Fibroblast of skin of right biceps (primary cell): ENCODE measurements around the gene SERPINB1.
A peak's percentile ranks its signal among the peaks of the same experiment; 100 is the strongest.

Experiments
- DNase-seq: peaks from one replicate; pipeline ENCODE4 v3.0.0-alpha.2; 2013

Gene SERPINB1

DNA sequence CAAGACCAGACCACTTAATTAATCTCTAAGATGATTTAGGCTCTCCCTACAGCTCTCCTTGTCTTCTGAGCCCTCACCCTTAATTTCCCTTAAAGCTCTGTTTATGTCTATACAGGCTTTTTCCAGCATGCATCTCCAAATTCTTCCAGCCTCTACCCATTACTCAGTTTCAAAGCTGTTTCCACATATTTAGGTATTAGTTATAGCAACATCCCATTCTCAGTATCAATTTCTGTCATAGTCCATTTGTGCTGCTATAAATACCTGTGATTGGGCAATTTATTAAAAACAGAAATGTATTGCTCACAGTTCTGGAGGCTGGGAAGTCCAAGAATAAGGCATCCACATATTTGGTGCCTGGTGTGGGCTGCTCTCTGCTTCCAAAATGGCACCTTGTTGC lies 2.3 kb upstream of the SERPINB1 start:
- DNase-seq, result no peak

DNA sequence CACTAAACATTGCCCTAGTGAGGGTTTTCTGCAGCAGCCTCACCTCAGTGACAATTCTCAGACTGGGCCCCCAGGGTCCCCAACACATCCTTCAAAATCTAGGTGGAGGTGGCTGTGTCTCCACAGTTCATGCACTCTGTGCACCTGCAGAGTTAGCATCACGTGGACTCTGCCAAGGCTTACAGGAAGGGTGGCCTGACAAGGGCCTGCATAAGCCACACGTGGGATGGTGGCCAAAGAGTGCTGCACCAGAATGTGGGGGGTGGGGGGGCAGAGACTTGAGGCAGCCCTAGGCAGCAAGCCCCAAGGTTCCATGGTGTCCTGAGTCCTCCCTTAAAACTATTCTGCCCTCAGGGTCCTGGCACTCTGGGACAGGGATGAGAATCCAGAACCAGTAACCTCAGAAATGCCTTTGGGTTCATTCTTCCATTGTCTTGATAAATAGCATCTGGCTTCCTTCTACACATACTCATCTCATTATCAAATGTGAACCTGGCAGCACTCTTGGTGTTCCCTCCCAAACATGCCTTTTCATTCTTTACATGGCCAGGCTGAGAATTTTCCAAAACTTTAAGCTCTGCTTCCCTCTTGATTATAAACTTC lies 1.6 kb upstream of the SERPINB1 start:
- DNase-seq, result no peak

DNA sequence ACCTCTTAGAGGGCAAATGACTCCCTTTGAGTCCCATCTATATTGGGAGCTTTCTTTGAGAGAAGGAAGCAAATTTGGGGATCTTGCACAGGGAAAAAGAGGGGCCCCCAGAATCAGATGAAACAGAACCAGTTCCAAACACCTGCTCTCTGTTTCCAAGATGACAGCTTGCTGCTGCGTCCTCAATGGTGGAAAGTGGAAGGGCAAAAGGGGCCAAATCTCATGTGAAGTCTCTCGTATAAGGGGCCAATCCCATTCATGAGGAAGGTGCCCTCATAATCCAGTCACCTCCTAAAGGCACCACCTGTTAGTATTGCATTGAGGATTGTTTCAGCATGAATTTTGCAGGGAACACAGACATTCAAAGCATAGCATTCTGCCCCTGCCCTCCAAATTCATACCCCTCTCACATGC lies 483 bp upstream of the SERPINB1 start:
- DNase-seq, result no peak

DNA sequence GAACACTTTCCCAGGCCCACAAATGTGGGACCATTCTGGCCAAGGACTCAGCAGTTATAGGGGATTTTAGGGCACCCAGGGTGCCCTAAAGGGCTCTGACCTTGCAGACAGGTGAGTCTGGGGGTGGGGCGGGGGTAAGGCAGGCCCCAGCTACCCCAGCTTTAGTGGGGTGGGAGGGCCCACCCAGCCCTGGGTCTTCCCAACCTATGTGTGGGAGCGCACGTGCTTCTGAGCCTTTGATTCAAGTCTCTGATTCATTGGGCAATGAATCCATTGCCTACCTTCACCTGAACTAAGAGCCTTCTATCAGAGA lies 958 bp downstream of the SERPINB1 start:
- DNase-seq, result no peak

DNA sequence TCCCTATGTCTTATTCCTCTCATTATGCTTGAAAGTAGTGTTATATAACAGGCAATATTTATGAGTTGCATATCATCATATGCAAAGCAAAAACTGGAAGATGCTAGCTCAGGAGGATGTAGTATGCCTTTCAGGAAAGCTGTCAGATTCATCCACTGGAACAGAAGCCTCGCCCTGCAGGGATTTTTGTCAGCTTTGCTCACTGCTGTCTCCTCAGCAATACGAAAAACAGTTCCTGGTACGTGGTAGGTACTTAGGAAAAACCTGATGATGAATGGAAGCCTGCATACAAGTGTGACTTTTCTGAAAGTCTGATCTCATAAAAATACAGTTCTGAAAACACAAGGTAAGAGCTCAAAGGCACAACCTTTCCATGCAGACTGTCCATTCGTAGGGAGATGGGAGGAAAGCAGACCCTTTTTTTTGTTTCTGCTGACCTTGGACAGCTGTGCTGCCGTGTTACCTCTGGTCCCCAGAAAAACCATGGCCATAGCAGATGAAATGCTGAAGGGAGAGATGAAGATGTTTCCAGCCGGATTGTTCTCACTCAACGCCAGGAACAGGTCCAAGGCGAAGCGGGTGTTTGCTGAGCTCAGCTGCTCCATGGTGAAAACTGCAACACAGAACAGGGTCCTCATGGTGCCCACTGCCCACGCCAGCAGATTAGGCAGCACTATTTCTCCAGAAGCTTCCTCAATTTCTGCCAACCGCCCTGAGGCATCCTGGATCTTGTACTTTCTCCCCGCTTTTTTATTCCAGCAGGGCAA lies 1.5 kb downstream of the SERPINB1 start:
- DNase-seq, result no peak

DNA sequence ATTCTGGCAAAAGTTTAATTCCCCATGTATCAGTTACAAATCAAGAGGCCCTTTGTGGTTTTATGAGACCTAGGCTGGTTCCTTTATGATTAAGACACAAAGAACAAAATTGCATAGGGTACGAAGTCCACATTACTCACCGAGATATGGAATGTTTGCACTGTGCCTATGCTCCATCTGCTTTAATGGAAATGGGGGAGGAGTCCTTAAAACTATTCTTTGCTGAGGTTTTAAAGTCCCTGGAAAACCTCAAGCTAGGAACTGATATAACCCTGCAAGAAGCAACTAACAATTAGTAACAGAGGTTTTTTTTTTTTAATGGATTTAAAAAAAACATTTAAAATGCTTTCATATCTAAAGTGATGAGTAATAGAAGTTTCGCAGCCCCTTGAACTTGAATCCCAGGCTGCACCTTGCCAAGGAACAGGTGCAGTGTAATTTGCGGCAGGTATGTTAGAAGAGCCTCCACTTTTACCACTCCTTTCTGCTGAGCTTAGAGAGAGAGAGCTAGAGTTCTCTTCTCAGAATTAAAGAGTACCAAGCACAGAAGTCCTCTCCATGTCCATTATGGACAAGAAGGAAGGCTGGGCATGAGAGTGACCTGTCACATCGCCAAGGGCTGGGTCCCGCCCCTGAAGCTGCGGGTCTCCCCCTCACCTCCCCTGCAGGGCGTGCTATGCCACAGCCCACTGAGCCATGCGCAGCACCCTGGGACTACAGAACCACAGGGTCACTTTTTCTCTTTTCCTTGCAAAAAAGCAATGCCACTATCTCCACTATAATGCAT lies 2.3 kb downstream of the SERPINB1 start:
- DNase-seq, result peak; percentile 93

DNA sequence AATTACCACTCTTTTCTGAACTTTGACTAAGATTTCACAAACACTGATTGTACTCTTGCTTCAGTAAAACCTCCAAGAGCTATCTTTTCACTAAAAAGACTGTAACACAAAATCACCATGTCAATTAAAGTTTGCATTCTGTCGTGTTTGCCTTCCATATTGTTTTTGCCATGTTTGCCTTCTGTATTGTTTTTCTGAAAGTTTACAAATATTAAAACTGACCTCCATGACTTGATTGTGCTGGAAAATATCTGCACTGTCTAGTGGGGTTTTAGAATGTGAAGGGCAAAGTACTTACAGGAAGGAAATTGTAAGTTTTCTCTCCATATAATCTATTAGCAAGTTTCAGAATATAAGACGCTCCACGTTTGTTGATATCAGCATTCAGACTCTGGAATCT lies 3.4 kb downstream of the SERPINB1 start:
- no peak for DNase-seq

DNA sequence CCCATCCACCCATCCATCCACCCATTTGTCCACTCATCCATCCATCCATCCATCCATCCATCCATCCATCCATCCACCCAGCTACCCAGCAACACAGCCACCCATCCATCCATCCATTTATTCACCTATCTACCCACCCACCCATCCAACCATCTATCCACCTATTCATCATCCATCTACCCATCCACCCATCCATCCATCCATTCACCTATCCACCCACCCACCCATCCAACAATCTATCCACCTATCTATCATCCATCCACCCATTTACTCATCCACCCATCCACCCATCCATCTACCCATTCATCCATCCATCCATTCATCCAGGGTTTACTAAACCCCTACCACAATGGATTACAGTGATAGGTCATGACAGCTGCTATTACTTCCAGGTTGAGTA lies 7.4 kb downstream of the SERPINB1 start:
- no peak for DNase-seq

DNA sequence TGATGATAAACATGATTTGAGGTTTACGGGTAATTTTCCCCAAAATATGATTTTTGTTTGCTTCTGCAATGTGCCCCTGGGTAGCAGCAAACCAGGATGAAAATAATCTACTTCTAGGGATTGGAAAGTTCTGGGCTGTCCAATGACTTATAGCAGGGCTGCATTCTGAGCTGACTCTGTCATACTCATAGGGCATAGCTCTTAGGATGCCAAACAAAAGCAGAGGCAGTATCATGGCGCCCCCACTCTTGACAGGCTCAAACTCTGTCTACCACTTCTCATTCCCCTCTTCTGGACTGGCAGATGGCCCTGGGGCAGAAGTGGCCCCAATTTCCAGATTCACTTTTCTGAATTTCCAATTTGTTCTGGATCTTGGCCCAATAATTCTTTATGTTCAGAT lies 10.3 kb downstream of the SERPINB1 start:
- no peak for DNase-seq

DNA sequence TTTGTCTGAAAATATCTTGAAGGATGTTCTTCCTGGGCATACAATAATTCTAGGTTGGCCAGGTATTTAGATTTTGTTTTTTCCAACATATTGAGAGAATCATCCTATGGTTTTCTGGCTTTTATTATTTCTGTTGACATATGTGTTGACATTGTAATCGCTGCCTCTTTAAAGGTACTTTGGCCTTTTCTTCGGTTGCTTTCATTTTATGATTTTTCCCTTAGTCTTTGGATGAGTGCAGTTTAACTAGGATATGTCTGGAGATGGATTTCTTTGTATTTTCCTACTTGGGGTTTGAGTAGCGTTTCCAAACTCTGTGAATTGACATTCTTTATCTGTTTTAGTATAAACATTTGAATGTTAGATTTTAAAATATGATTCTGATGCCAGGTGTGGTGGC lies 11.5 kb downstream of the SERPINB1 start:
- DNase-seq, result no peak

DNA sequence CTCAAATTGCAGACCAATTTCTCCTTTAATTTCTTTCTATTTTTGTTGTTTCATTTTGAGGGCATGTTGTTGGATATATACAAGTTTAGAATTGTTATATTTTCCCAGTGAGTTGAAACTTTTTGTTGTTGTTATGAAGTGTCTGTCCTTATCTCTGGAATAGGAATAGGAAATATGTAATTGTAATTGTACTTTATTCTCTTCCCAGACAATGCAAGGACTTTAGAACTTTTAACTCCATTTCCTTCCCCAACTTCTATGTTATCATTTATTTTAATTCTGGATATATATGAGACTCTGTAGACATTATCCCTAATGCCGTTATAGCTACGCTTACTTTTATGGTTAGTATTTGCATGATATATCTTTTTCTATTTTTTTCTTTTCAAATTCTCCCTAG lies 12.4 kb downstream of the SERPINB1 start:
- DNase-seq, result no peak

DNA sequence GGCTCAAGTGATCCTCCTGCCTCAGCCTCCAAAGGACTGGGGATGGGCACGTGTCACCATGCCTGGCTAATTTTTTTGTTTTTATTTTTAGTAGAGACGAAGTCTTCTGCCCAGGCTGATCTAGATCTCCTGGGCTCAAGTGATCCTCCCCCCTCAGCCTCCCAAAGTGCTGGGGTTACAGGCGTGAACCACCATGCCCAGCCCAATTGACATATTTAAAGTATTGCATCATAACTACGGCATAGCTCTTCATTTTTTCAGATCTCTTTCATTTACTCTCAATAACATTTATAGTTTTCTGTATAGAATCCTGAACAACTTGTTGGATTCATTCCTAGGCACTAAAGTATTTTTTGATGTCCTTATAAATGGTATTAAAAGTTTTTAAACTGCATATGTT lies 13.0 kb downstream of the SERPINB1 start:
- no peak for DNase-seq

DNA sequence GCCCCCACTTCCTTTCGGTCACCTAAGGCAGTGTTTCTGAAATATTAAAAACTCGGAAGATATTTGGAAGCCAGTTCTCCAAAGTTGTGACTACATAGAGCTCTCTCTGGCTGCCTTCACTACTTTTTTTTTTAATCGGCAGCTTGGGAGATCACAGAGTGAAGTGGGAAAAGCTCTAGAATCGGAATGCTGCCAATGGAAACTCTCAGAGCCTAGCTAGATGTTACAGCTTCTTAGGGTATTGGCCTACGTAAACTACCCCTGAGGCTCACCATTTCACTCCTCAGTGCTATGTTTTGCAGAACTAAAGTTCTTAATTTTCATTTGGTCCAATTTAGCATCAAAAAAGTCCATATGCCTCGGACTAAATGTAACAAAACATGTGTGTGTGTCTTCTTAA lies 14.5 kb downstream of the SERPINB1 start:
- DNase-seq, result no peak

DNA sequence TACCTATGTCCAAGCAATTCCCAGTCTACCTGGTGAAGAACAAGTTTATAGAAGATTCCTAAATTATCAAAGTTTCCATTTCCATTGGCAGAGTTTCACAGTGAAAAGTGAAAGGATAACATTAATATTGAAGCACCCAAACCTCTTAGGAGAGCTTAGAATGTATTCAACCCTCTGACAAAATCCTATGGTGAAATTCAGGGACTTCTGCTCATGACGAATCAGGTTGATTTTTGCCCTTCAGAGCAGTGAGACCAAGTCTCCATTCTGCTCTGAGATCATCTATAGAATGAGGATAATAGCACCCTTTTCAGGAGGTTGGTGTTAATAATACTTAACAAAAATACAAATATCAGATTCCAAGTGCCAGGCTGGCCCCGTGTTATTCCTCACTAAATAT lies 15.5 kb downstream of the SERPINB1 start:
- no peak for DNase-seq

DNA sequence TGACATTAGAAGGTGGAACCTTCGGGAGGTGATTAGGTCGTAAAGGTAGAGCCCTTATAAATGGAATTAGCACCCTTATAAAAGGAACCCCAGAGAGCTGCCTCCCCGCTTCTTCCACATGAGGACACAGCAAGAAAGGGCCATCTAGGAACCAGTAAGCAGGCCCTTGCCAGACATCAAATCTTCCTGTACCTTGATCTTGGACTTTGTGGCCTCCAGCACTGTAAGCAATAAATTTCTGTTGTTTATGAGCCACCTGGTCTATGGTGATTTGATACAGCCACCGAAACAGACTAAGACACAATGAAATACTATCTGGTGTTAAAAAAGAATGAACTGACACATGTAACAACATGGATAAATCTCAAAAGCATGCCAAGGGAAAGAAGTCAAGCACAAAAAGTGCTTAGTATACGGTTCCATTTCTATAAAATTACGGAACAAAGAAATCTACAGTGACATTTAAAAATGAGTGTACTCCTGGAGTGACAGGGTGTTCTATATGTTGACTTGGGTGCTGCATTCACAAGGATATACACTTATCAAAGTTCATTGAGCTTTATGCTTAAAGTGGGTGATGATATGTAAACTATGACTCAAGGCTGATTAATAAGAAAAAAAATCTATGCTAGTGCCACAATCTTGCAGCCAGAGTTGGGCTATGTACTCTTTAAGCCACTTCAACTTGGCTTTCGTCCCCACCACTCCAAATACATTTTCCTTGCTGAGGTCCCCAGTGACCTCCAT lies 18.4 kb downstream of the SERPINB1 start:
- DNase-seq, result peak; percentile 12

DNA sequence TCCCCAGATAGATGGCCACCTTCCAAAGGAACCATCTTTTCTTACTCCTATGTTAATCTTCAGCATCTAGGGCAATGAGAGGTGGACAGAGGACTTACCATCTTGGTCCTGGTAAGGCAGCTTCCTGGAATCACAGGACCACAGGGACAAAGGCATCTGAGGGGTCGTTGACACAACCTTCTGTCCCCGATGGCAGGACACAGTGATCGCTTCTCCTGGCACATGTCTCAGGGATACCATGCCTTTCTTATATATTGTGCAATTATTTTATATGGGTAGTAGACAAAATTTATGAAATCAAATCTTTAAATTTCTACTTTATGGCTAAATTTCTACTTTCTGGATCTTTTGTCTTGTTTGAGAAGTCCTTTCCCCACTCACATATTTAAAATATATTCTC lies 20.1 kb downstream of the SERPINB1 start:
- no peak for DNase-seq

DNA sequence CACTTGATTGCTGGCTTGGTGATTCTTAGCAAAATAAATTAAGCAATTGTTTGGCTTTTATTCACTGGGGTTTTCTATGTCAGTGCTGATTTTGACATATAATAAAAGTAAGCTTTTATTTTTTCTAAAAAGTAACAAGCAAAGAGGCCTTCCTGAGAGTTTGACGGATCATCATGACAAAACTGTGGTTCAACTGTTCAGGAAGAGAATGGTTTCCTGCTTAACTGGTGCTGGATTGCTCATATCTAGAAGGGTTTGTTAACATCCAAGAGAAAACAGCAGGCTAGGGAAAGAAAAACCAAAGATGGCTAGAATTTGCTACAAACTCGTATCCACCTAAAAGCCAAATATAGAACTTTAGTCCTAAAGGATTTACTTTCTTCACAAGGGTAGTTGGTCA lies 21.2 kb downstream of the SERPINB1 start:
- DNase-seq, result no peak

DNA sequence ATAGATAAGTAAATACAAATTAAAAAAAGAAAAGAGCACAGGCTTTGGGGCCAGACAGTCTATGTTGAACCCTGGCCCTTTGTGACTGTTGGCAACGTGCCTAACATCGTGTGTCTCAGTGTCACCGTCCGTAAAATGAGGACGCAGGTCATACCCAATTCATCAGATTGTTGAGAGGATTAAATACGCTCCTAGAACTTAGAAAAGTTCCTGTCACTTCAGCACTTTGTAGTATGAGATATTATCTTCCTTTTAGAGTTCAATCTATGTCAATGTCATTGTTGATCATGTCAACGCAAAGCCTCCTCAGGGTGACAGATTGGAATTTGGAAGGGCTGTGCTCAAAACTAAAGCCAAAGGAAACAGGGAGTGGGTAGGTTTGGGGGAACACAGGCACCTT lies 21.7 kb downstream of the SERPINB1 start:
- no peak for DNase-seq

DNA sequence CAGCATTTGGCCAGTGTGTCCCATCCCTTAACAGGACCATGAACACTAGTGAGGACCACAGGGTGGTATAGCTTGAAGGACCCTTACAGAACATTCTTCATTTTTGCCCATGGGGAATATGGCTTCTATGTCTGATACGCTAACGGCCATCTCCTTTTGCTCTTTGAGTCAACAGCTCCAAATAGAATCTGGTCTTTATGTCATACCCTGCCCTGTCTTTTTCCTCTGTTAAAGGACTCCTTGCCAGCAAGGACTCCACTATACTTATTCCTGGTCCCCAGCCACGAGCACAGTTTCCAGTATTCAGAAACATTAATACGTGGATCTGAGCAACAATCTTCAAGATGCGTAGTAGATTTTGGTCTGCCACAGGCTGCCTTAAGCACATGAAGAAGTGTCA lies 22.5 kb downstream of the SERPINB1 start:
- DNase-seq, result no peak

DNA sequence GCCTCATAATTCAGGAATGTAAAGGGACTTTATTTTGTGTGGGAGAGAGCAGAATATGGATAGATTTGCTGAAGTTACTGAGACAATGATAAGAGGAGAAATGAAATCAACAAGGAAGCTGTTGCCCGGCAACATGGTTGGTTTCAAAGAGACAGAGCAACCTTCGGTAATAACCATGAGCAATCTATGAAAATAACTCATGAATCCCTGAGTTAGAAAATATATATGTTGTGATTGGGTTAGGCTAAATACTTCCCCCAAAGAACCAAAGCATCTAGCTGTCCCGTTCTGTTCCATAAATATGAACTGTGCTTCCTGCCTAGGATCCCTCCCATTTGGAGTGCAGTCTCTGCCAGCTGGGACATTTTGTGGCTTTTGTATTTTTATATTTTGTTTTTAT lies 23.1 kb downstream of the SERPINB1 start:
- DNase-seq, result peak; percentile 50

DNA sequence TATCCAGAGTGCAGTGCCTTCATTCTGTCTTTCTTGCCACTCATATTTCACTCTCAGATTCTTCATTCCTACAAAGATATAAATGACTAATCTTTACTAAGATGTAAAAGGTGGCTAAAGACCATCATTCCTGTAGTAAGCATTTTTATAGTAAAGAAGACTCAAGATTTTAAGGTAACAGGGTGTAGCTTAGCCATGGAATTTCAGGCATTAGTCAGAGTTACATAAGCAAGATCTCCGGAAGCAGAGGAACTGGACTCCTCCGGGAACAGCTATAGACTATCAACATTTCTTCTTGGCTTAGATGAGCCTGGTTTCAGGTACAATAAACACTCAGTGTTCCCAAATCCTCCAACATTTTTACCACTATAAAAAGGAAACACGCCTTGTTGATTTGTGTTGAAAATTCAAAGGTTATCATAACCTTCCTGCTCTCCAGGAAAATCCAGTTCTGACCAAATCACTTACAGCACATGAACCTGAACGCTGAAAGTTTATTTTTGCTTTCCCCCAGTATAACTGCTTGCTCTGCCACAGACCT lies 23.7 kb downstream of the SERPINB1 start:
- DNase-seq, result peak; percentile 46

DNA sequence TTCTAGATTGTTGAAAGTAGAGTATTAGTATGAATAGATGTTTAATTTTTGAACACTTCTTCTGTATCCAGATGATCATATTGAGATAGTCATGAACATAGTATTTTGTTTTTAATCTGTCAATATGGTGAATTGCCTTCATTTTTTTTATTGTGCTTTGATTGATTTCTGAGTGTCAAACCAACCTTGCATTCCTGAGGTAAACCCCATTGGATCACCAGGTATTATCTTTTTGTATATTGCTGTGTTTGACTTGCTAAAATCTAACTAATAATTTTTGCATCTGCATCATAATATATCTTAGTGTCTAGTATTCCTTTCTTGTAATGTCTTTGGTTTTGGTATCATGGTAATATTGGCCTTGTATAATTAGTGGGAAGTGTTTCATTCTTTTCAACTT lies 25.5 kb downstream of the SERPINB1 start:
- DNase-seq, result no peak

DNA sequence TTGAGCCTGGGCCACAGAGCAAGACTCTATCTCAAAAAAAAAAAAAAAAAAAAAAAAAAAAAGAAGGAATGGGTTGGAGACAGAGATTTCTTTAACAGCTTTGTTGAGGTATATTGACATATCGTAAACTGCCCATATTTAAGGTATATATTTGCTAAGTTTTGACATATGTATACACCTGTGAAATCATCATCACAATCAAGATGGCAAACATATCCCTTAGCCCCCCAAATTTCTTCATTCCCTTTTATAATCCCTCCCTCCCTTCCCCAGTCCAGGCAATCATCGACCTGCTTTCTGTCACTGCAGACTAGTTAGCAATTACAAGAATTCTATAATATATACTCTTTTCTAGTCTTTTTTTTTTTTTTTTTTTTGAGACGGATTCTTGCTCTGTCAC lies 29.0 kb downstream of the SERPINB1 start:
- no peak for DNase-seq
